Endothelial cell (in vitro differentiated cells): ENCODE data around the gene SPTBN5. TPM values are rescaled to one million over a fixed set of nuclear protein-coding genes. Genes with fewer than 3 reads are reported as not detected.

Experiments used
- DNase-seq: peaks from one replicate; pipeline ENCODE4 v3.0.0; 2021; ENCODE audit warnings: low spot score
- H3K27ac Mint-ChIP-seq: one replicate; pipeline ENCODE4 v1.8.0; 2021; ENCODE audit warnings: mixed read lengths, inconsistent platforms; ENCODE audit not compliant: unreplicated experiment
- H3K27me3 Mint-ChIP-seq: one replicate; pipeline ENCODE4 v1.8.0; 2021; ENCODE audit warnings: mild to moderate bottlenecking, moderate library complexity, mixed read lengths, inconsistent platforms; ENCODE audit not compliant: unreplicated experiment
- H3K36me3 Mint-ChIP-seq: one replicate; pipeline ENCODE4 v1.8.0; 2021; ENCODE audit warnings: mild to moderate bottlenecking, low read depth, mixed read lengths, inconsistent platforms; ENCODE audit not compliant: unreplicated experiment
- H3K4me1 Mint-ChIP-seq: one replicate; pipeline ENCODE4 v1.8.0; 2021; ENCODE audit warnings: mild to moderate bottlenecking, mixed read lengths, inconsistent platforms; ENCODE audit not compliant: unreplicated experiment
- H3K4me3 Mint-ChIP-seq: one replicate; pipeline ENCODE4 v1.8.0; 2021; ENCODE audit warnings: mild to moderate bottlenecking, mixed read lengths, inconsistent platforms; ENCODE audit not compliant: unreplicated experiment
- H3K9me3 Mint-ChIP-seq: one replicate; pipeline ENCODE4 v1.8.0; 2021; ENCODE audit warnings: mixed read lengths, inconsistent platforms; ENCODE audit not compliant: unreplicated experiment
- total RNA-seq: library from RNA; stranded (reverse); fragmentation: NEBNext Ultra II Directional; extraction: Animal tissue kit (Norgen Biotek cat#: 25700); gene quantifications from one replicate; pipeline ENCODE4 v1.2.1, GENCODE V29; 2021; ENCODE audit not compliant: unreplicated experiment
- TF ChIP-seq, protein P1 (sequence below): fragments of 200-600 bp; sonication (generic); IDR thresholded peaks from one replicate; pipeline ENCODE4 v1.5.0; 2021; ENCODE audit warnings: antibody characterized with exemption; ENCODE audit not compliant: unreplicated experiment

The SPTBN5 gene
- total RNA-seq, 1 donor from 2014 or later: 9.4 TPM

DNA sequence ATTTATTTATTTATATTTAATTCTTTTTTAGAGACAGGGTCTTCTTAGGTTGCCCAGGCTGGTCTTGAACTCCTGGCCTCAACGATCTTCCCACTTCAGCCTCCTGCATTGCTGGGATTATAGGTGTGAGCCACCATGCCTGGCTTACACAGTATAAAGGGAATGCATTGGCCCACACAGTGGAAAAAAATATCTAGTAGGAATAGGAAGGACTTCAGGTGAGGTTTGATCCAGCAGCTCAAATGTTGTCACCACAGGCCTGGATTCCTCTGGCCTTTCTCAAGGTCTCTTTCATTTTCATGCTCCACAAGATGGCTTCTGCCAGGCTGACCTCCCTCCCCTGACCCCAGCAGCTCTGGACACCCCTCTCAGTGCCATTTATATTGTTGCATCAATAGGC, 2.1 kb upstream of the SPTBN5 start:
- peaks cover 29% of the 10 kb centered on the region for H3K36me3 Mint-ChIP-seq
- TF ChIP-seq, protein P1, sequence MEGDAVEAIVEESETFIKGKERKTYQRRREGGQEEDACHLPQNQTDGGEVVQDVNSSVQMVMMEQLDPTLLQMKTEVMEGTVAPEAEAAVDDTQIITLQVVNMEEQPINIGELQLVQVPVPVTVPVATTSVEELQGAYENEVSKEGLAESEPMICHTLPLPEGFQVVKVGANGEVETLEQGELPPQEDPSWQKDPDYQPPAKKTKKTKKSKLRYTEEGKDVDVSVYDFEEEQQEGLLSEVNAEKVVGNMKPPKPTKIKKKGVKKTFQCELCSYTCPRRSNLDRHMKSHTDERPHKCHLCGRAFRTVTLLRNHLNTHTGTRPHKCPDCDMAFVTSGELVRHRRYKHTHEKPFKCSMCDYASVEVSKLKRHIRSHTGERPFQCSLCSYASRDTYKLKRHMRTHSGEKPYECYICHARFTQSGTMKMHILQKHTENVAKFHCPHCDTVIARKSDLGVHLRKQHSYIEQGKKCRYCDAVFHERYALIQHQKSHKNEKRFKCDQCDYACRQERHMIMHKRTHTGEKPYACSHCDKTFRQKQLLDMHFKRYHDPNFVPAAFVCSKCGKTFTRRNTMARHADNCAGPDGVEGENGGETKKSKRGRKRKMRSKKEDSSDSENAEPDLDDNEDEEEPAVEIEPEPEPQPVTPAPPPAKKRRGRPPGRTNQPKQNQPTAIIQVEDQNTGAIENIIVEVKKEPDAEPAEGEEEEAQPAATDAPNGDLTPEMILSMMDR: no peak

DNA sequence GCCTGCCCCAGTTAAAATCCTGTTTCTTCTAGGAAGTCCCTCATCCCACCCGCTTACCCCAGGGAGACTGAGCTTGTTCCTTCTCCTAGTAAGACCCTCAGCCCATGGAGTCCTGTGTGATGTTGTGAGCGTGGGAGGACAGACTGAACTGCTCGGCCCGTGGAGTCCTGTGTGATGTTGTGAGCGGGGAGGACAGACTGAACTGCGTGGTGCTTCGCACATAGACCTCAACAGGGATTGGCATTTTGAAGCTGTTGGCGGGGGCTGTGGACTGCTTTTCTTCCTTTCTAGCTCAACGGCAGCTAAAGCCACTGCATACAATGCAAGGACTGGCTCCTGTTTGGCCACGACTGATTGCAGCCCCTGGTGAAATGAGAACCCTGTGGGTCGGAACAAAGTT, 1.6 kb upstream of the SPTBN5 start:
- no peaks in the 10 kb centered on the region for H3K9me3 Mint-ChIP-seq
- TF ChIP-seq, protein P1: no peak
- H3K27ac Mint-ChIP-seq: peak overlapping the region; percentile 84
- peaks cover 5% of the 10 kb centered on the region for H3K4me1 Mint-ChIP-seq
- H3K36me3 Mint-ChIP-seq: peaks cover 26% of the 10 kb centered on the region
- DNase-seq: no peak
- peaks cover 14% of the 10 kb centered on the region for H3K27me3 Mint-ChIP-seq
- H3K4me3 Mint-ChIP-seq: peak overlapping the region; percentile 74

More for the DNA sequence above, 2.1 kb upstream of the SPTBN5 start:
- DNase-seq: no peak
- Mint-ChIP-seq H3K27ac (no peak overlapping the region), H3K4me1 (peaks cover 5% of the 10 kb centered on the region), H3K4me3 (no peak overlapping the region), H3K9me3 (no peaks in the 10 kb centered on the region), H3K27me3 (peaks cover 14% of the 10 kb centered on the region)

DNA sequence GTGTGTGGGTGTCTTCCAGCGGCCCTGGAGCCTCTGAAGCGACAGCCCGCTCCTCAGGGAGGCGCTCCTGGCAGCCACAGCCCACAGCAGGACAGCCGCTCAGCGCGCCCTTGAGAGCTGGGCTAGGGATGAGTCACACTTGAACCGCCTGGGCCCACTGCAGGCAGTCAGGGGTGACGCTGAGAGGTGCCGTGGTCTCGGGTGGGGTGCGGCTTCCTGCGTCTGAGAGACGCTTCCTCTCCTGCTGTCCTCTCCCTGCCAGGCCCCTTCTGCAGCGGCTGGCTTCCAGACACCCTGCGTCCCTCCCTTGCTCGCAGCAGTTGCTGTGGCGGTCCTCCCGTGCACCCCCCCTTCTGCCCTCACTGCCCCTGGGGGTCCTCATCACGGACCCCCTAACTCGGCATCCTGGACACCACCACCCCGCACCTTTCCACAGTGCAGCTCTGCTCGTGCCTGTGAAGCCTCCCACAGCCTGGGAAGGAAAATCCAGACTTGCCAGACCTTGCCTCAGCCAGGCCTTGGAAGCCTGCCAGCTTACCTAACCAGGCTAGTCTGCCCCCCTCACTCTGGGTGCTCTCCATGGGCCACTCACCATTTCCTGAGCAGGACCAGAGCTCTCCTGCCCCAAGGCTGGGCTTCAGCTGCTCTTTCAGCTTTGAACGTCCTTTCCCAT, 1.1 kb upstream of the SPTBN5 start:
- DNase-seq: no peak
- H3K4me1 Mint-ChIP-seq: peaks cover 5% of the 10 kb centered on the region
- H3K4me3 Mint-ChIP-seq: peak overlapping the region; percentile 74
- H3K36me3 Mint-ChIP-seq: peaks cover 26% of the 10 kb centered on the region
- H3K27ac Mint-ChIP-seq: peak overlapping the region; percentile 84
- H3K27me3 Mint-ChIP-seq: peaks cover 14% of the 10 kb centered on the region
- H3K9me3 Mint-ChIP-seq: no peaks in the 10 kb centered on the region
- TF ChIP-seq, protein P1: no peak

DNA sequence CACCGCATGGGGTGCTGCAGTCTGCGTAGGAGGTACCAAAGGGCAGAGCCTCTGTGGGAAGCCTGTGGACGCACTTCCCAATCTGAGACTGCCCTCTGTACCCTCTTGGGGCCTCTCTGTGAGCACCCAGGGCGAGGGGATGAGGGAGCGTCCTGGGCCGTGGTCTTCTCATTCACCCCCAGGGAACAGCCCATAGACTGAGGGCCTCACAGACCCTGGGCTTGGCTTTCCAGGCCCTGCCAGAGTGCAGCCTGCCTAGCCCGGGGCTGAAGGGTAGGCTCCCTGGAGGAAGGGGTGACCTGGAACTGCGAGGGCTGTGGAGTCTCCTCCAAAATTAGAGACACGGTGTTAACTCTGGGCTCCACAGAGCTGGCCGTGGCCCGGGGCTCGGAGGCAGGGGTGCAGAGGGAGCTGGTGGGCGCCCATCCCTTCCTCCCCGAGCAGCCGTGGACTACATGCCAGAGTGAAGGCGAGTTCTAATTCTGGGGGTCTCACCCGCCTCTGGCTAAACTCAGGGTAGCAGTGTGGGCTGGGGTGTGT, 468 bp upstream of the SPTBN5 start:
- TF ChIP-seq, protein P1: no peak
- no peaks in the 10 kb centered on the region for H3K9me3 Mint-ChIP-seq
- H3K4me3 Mint-ChIP-seq: no peak overlapping the region
- no peak overlapping the region for H3K27ac Mint-ChIP-seq
- peaks cover 5% of the 10 kb centered on the region for H3K4me1 Mint-ChIP-seq
- peaks cover 23% of the 10 kb centered on the region for H3K36me3 Mint-ChIP-seq
- H3K27me3 Mint-ChIP-seq: peaks cover 16% of the 10 kb centered on the region
- DNase-seq: no peak
